IPS-11a (cell line): ENCODE measurements around the gene CENPX.
"Not testable (repeated sequence)": the region's sequence is repeated elsewhere in the genome, so short reads cannot be mapped to it uniquely, and the experiment has no call there.

Experiments
- H3K4me3 ChIP-seq: one replicate; pipeline ENCODE4 v1.5.1; 2013; ENCODE audit warnings: low read depth, low read length, control low read depth

The CENPX gene

DNA sequence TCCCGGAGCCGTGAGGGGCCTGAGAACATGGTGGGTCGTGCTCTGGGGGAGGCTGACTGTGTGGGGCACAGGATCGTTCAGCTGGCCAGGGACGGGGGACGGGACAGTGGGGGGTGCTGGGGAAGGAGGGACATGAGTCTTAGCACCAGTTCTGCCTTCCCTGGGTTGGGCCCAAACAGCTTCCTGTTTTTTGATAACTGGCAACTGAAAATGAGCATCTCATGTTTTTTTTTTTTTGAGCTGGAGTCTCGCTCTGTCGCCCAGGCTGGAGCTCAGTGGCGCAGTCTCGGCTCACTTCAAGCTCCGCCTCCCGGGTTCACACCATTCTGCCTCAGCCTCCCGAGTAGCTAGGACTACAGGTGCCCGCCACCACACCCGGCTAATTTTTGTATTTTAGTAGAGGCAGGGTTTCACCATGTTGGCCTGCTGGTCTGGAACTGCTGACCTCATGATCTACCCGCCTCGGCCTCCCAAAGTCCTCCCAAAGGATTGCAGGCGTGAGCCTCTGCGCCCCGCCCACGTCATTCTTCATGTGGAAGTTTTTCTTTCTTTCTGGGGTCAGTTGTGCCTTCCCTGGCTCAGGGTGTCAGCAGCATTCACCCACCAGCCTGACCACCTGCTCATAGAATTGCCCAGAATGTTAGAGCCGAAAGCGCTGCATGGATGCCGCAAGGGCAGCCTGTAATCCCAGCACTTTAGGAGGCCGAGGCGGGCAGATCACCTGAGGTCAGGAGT, 38.9 kb downstream of the CENPX start:
- no peak overlapping the region for H3K4me3 ChIP-seq

DNA sequence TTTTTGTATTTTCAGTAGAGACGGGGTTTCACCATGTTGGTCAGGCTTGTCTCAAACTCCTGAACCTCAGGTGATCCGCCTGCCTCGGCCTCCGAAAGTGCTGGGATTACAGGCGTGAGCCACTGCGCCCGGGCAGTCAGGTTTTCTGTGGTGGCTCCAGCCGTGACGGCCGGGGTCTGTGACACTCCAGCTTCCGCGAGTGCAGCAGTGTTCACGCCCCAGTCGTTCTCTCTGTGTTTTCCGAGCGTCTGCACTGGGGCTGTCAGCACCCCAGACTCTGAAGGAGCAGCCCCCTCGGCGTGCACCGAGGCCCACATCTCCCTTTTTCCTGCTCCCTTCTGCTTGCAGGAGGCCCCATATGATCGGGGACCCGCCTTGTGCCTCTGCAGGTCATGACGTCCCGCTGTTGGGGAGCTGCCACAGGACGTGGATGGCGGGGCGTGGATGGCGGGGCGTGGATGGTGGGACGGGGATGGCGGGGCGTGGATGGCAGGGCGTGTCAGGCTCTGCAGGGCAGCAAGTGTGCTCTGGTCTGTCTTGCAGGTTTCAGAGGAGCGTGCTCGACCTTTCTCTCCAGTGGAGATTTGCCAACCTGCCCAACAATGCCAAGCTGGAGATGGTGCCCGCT, 39.6 kb downstream of the CENPX start:
- no peak overlapping the region for H3K4me3 ChIP-seq

DNA sequence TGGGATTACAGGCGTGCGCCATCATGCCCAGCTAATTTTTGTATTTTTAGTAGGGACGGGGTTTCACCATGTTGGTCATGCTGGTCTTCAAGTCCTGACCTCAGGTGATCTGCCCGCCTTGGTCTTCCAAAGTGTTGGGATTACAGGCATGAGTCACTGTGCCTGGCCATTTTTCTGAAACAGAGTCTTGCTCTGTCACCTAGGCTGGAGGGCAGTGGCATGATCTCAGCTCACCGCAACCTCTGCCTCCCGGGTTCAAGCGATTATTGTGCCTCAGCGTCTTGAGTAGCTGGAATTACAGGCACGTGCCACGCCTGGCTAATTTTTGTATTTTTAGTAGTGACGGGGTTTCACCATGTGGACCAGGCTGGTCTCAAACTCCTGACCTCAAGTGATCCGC, 41.2 kb downstream of the CENPX start:
- not testable (repeated sequence) for H3K4me3 ChIP-seq

DNA sequence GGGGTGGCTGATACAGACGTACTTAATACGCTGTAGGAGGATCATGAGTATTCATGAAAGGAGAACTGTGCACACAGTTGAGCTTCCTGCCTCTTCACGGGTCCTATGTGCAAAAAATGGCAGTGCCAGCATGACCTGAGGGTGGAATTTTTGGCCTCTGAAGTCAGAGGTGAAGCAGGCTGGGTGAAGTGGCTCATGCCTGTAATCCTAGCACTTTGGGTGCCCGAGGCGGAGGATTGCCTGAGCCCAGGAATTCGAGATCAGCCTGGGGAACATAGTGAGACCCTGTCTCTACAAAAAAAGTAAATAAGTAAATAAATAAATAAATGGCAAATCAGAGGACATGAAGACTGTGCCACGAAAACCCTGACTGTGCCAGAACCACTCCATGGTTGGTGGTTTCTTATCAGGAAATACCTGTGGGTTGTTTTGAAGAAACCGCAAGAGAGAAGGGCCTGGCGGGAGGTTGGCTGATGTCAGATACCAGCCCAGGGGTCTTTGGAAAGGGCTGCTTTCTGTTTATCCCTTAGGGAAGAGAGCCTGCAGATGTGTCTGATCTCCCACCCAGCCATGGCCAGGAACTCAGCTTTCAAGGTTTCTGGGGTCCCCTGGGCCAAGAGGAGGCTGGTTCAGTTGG, 41.9 kb downstream of the CENPX start:
- no peak overlapping the region for H3K4me3 ChIP-seq

DNA sequence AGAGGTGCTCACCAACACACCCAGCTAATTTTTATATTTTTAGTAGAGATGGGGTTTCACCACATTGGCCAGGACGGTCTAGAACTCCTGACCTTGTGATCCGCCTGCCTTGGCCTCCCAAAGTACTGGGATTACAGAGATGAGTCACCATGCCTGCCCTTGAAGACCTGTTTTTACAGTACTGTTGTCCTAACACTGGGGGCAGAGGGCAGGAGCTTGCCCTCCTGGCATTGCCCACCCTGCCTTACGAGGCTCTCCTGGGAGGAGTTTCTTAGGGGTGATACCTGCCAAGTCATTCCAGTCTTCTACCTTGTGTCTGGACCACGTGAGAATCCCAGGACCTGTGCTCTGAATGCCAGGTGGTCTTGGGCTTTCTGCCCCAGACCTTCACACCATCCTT, 42.6 kb downstream of the CENPX start:
- no peak overlapping the region for H3K4me3 ChIP-seq

DNA sequence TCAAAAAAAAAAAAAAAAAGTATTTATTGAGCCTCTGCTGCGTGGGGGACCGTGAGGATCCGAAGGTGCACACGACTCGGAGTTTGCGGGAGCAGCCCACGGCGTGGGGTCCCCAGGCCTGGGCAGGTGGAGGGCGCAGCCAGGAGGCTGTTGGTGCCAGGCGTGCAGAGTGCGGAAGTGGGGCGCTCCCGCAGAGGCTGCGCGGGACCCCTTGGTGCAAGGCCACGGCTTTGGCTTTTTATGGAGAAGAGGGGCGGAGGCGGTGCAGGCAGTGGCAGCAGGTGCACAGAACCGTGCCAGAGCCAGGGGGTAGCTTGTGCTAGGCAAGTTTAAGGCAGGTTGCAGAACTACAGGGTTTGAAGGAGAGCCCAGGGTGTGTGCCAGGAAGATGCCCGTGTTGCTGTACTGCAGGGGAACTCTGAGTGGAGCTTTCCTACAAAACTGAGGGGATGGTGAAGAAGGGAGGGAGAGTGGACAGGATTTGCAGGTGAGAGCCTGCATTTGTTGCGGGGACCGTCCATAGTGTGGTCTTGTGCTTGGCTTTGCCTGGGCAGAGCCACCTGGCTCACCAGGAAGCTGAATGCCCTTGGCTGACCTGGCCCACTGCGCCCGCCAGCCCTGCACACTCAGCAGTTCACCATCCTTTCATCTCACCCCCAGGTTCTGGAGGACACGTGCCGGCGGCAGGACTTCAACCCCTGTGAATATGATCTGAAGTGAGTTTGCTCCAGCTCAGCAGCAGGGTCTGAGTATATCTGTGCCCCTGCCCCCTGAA, 44.0 kb downstream of the CENPX start:
- H3K4me3 ChIP-seq: no peak overlapping the region

DNA sequence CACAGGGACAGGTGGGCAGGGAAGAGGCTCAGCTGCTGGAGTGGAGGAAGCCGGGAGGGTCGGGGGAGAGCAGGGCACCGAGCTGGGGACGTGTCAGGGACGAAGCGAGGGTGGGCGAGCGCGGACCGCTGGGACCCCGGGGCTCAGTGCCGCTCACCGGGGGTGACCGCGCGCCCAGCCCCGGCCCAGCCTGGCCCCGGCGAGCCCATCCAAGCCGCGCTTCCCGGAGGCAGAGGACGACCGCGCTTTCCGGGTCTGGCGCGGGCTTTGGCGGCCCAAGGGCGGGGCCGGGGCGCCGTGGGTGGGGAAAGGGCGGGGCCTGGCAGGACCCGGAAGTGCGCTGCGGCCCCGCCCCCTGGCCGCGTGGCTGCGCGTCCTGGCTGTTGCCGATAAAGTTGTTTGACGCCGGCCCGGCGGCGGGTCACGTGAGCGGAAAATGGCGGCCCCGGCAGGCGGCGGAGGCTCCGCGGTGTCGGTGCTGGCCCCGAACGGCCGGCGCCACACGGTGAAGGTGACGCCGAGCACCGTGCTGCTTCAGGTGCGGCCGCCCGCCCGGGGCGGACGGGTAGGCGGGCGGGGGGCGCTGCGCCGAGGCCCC, 45.4 kb downstream of the CENPX start, which contains the start of gene ASPSCR1:
Gene ASPSCR1, plus strand, starts transcription at position 419 of the 598 bp plus-strand sequence. Its CDS starts 18 bp downstream, at position 437.
- H3K4me3 ChIP-seq: peak within 1 kb of the TSS; percentile 69

DNA sequence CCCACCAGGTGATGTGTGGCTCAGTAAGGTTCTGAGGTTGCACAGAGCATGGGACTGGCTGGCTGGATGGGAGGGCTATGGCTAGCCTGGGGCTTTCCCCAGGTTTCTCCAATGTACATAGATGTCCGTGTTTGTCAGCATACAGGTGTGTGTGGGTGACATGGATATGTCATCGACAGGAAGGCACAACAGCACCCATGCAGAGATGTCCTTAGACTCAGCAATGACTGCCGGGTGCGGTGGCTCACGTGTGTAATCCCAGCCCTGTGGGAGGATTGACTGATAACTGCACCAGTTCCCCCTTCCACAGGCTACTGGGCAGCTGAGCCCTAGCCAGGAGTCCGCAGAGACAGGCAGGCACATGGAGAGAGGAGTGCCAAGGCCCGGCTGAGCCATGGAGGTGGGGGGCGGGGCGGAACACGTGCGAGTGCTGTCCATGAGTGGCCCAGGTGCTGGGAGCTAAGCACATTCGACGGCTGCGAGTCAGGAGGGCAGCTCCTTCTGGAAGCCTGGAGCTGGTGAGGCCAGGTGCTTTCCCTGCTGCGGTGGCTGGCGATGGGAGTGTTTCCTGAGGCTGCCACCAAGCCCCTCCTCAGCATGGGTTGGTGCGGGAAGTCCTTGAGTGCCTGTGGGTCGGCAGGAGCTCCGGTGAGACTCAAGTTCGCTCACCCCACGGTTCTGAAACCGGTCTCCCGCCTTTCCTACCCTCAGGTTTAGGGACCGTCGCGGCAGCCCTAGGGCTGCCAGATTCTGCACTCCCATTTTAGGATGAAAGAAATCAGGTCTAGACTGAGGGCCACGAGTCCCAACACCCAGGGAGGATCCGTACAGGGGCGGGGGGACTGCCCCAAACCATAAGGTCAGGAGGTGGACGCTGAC, 46.1 kb downstream of the CENPX start:
- H3K4me3 ChIP-seq: peak overlapping the region; percentile 61

DNA sequence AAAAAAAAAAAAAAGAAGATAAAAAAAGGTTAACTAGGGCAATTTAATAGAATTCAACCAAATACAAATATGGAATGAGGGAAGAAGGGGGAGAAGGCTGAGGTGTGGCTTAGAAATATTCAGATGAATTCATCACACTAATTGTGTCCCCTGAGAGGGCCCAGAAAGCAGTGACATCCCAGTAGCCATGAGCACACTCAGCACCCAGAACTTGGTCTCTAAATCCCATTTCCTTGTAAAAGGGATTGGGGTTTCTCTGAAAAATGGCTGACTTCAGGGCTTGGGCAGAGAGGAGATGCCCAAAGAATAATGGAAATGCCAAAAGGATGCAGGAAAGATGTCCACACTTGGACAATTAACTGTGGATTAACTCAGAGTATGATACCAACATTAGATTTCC, 49.2 kb downstream of the CENPX start:
- H3K4me3 ChIP-seq: no peak overlapping the region

DNA sequence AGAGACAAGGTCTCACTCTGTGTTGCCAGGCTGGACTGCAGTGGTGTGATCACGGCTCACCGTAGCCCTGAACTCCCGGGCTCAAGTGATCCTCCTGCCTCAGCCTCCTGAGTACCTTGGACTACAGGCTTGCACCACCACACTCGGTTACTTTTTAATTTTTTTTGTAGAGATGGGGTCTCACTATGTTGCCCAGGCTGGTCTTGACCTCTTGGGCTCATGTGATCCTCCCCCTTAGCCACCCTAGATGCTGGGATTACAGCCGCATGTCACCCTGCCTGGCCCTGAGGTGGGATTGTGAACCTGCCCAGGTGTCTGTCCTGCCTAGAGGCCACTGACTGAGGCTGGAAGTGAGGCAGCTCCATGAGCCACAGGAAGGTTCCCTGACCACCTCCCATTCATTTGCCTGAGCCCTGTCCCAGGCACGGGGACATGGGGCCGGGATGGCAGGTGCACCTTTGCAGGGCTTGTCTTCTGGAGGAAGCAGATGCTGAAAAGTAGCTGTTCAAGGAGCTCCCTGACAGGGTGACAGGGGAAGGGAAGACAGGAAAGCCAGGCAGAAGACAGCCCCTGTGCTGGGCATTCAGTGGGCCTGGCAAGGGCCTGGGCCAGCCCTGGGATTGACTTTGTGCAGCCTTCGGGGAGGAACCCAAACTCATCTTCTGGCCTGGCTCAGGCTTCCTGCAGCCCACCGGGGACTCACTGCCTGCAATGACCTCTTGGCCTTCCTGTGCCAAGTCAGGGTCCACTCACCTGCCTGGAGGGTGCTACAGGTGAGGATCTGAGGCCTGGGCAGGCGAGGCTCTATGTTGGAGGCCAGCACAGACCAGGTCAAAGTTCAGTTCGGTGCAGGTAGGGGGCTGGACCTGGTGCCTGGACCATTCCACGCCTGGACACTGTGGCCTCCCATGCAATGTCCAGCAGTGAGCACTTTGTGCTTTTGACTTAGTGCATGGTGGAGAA, 53.5 kb downstream of the CENPX start:
- H3K4me3 ChIP-seq: no peak overlapping the region
